PC-3 (cell line): Measurements from ENCODE around the gene AGRP. TPM values are rescaled to one million over a fixed set of nuclear protein-coding genes. Genes with fewer than 3 reads are reported as not detected.

ENCODE experiments used
- ATAC-seq: fragments of 200-7000 bp; cut with Tn5 transposase; 2 replicates; pipeline ENCODE4 v1.9.1; 2020; ENCODE audit warnings: mild to moderate bottlenecking, moderate library complexity
- BruUV-seq: library from RNA; stranded (reverse); fragments of 400-500 nt; replicated peaks from 2 replicates; lab custom pipeline; 2021; lab: Mats Ljungman, UMichigan
- CTCF ChIA-PET: fragments of 300-600 bp; sonication (Branson Sonifier 250); formaldehyde crosslinking; loops from one replicate; lab custom pipeline; 2022; ENCODE audit warnings: antibody characterized with exemption; lab: Charles Lee
- POLR2A ChIA-PET: fragments of 300-600 bp; sonication (Branson Sonifier 250); formaldehyde crosslinking; loops from one replicate; lab custom pipeline; 2022; ENCODE audit warnings: antibody characterized with exemption; ENCODE audit not compliant: unreplicated experiment; lab: Charles Lee
- DNase-seq: peaks from one replicate; pipeline ENCODE4 v3.0.0-alpha.2; 2015
- H2AFZ ChIP-seq: fragments of 300-600 bp; sonication (generic); 2 replicates; pipeline ENCODE4 v1.6.0; 2016; ENCODE audit warnings: antibody characterized with exemption, low read length
- H3F3A ChIP-seq: fragments of 300-600 bp; sonication (generic); one replicate; pipeline ENCODE4 v1.6.0; 2017; ENCODE audit warnings: antibody characterized with exemption, low read length, control low read depth, mild to moderate bottlenecking; ENCODE audit not compliant: unreplicated experiment
- H3K27ac ChIP-seq: fragments of 300-600 bp; sonication (generic); 2 replicates; pipeline ENCODE4 v1.5.1; 2016; ENCODE audit warnings: mild to moderate bottlenecking, low read length
- H3K27me3 ChIP-seq: fragments of 300-600 bp; sonication (generic); 2 replicates; pipeline ENCODE4 v1.6.1; 2016; ENCODE audit warnings: low read length, mixed read lengths
- H3K36me3 ChIP-seq: fragments of 300-600 bp; sonication (generic); 2 replicates; pipeline ENCODE4 v1.6.1; 2016; ENCODE audit warnings: low read depth, mixed run types, low read length, mixed read lengths
- H3K4me1 ChIP-seq: fragments of 300-600 bp; sonication (generic); 2 replicates; pipeline ENCODE4 v1.5.1; 2016; ENCODE audit warnings: low read length; ENCODE audit not compliant: insufficient read depth
- H3K4me2 ChIP-seq: fragments of 300-600 bp; sonication (generic); 2 replicates; pipeline ENCODE4 v1.6.0; 2016; ENCODE audit warnings: low read length
- H3K4me3 ChIP-seq: fragments of 300-600 bp; sonication (generic); 2 replicates; pipeline ENCODE4 v1.5.1; 2016; ENCODE audit warnings: mild to moderate bottlenecking, low read length, mixed read lengths
- H3K79me2 ChIP-seq: fragments of 300-600 bp; sonication (generic); 2 replicates; pipeline ENCODE4 v1.6.1; 2017; ENCODE audit warnings: low read length, mixed read lengths
- H3K9ac ChIP-seq: fragments of 300-600 bp; sonication (generic); 2 replicates; pipeline ENCODE4 v1.6.0; 2016; ENCODE audit warnings: mild to moderate bottlenecking, low read length
- H3K9me2 ChIP-seq: fragments of 300-600 bp; sonication (generic); replicated peaks from 2 replicates; pipeline ENCODE4 v1.6.1; 2016; ENCODE audit warnings: mixed run types, low read length, mixed read lengths
- H3K9me3 ChIP-seq: fragments of 300-600 bp; sonication (generic); 2 replicates; pipeline ENCODE4 v1.6.1; 2016; ENCODE audit warnings: low read length, mixed read lengths
- H4K20me1 ChIP-seq: fragments of 300-600 bp; sonication (generic); 2 replicates; pipeline ENCODE4 v1.6.1; 2016; ENCODE audit warnings: low read length, mixed read lengths
- EZH2 ChIP-seq: fragments of 300-600 bp; sonication (generic); IDR thresholded peaks from one replicate; pipeline ENCODE4 v1.6.1; 2017; ENCODE audit warnings: antibody characterized with exemption, mild to moderate bottlenecking, low read length; ENCODE audit not compliant: unreplicated experiment
- EZH2phosphoT487 ChIP-seq: fragments of 300-600 bp; sonication (generic); IDR thresholded peaks from 2 replicates; pipeline ENCODE4 v1.6.1; 2018; ENCODE audit warnings: mild to moderate bottlenecking, antibody characterized with exemption, low read length, borderline replicate concordance
- intact Hi-C: fragments of 100-400 bp; cut with micrococcal nuclease; formaldehyde crosslinking; loops from 2 replicates; pipeline ENCODE4 v1.9.0; 2023
- total RNA-seq: library from RNA; depleted of rRNA; stranded (reverse); fragments of >200 nt; gene quantifications from 2 replicates; pipeline ENCODE4 v1.2.3, GENCODE V29; 2014
- TF ChIP-seq, protein P1 (sequence below): fragments of 300-600 bp; sonication (generic); conservative IDR thresholded peaks from 2 replicates; pipeline ENCODE4 v1.5.1; 2017; ENCODE audit warnings: antibody characterized with exemption, low read depth, mild to moderate bottlenecking, low read length

Gene AGRP
- total RNA-seq, 1 experiment from 2014 or later, result not detected

DNA sequence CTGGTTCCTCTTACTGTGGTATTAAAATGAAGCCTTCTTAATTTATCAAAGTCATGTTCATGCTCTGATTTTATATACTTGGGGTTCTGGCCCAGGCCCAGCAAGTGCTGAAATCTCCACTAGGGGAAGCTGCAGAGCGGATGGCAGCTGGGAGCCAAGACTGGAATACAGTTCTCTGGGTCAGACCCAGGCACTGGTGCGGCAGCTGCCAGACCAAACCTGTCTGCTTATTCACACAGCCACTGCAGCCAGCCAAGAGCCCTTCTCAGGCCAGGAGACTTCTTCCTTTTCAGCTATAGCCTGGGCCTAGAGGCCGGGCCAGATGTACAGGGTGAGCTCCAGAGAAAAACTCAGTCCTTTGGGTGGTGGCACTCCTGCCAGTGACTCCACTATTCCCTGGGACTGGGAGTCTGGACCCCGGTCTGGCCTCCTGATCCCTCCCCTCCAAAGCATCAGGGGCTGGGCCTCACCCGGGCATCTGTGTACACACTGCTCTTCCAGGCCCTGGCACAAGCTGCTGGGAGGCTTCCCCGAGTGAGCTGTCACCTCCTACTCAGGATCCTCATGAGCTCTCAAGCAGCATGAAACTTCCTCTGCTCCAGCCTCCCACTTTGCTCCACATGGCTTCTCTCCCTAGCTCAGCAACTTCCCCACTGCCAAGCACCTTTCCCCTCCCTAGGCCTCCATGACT, 26.8 kb downstream of the AGRP start:
- no peak overlapping the region for H3K27ac ChIP-seq
- DNase-seq (no peak), ATAC-seq (no peak)
- no peaks in the 10 kb centered on the region for H3K79me2 ChIP-seq
- H3K36me3 ChIP-seq, result no peaks in the 10 kb centered on the region
- no peak overlapping the region for H3K9ac ChIP-seq
- no TSS peak for BruUV-seq
- H3K4me1 ChIP-seq, result no peaks in the 10 kb centered on the region
- H2AFZ ChIP-seq, result no peak overlapping the region
- H3K9me2 ChIP-seq, result no peaks in the 10 kb centered on the region
- no peaks in the 10 kb centered on the region for H3K9me3 ChIP-seq
- no peak overlapping the region for H3K4me2 ChIP-seq
- ChIA-PET CTCF (interaction anchor here (0.6 kb wide), 1 partner anchor 21 kb away, joined by 4 read pairs; no protein-coding TSS in a partner anchor), POLR2A (no interaction called here)
- intact Hi-C loops, result no loop called here
- H3F3A ChIP-seq, result no peaks in the 10 kb centered on the region
- TF ChIP-seq EZH2phosphoT487, result no peak
- TF ChIP-seq, protein P1, sequence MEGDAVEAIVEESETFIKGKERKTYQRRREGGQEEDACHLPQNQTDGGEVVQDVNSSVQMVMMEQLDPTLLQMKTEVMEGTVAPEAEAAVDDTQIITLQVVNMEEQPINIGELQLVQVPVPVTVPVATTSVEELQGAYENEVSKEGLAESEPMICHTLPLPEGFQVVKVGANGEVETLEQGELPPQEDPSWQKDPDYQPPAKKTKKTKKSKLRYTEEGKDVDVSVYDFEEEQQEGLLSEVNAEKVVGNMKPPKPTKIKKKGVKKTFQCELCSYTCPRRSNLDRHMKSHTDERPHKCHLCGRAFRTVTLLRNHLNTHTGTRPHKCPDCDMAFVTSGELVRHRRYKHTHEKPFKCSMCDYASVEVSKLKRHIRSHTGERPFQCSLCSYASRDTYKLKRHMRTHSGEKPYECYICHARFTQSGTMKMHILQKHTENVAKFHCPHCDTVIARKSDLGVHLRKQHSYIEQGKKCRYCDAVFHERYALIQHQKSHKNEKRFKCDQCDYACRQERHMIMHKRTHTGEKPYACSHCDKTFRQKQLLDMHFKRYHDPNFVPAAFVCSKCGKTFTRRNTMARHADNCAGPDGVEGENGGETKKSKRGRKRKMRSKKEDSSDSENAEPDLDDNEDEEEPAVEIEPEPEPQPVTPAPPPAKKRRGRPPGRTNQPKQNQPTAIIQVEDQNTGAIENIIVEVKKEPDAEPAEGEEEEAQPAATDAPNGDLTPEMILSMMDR, result peak; percentile 46
- H3K27me3 ChIP-seq, result no peaks in the 10 kb centered on the region
- no peak overlapping the region for H3K4me3 ChIP-seq
- H4K20me1 ChIP-seq, result no peaks in the 10 kb centered on the region

DNA sequence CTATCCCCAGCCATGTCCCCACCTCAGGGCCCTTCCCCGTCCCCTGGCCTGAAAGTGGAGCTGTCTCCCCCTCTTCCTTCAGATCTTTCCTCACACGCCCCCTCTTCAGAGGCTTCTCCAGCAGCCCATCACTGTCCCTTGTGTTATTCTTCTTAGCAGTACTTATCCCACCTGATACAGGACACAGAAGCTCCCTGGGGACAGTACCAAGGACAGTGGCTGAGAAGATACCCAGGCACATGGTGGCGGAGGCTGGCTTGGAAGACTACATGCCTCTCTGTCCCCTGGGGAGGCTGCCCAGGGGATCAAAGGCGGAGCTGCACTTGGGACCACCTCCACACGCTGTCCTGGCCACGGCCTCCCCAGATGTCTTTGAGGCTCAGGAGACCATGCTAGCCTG, 28.5 kb downstream of the AGRP start:
- Histone ChIP-seq H3K27ac (no peak overlapping the region), H3K4me2 (no peak overlapping the region), H2AFZ (no peak overlapping the region), H3K79me2 (no peaks in the 10 kb centered on the region), H3K4me1 (no peaks in the 10 kb centered on the region), H3K27me3 (no peaks in the 10 kb centered on the region), H3K9me2 (no peaks in the 10 kb centered on the region), H4K20me1 (no peaks in the 10 kb centered on the region), H3K4me3 (no peak overlapping the region), H3F3A (no peaks in the 10 kb centered on the region), H3K9ac (no peak overlapping the region), H3K36me3 (no peaks in the 10 kb centered on the region), H3K9me3 (no peaks in the 10 kb centered on the region)
- no peak for ATAC-seq
- DNase-seq, result no peak
- BruUV-seq, result no TSS peak
- intact Hi-C loops, result no loop called here
- POLR2A ChIA-PET, result no interaction called here
- CTCF ChIA-PET, result interaction anchor here (0.7 kb wide), 1 partner anchor 24 kb away, joined by 4 read pairs; the partner anchor contains the start of gene HSD11B2
- TF ChIP-seq EZH2 (no peak), EZH2phosphoT487 (no peak)
- TF ChIP-seq, protein P1, result no peak

DNA sequence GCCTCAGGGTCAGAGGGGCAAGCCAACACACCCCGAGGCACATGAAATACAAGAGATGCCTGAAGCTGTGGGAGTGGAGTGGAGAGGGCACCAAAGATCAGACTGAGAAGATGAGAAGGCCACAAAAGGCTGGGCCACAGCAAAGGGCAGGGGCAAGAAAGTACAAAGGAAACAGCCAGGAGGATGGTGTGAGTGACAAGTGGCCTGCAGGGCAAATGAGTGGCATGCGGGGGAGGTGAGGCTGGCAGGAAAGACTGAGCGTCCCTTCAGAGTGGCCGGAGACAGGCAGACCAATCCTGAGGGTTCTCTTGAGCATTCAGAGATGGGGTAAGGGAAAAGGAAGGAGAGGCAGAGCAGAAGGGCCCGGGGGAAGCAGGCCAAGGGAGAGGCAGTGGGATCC, 29.2 kb downstream of the AGRP start:
- Histone ChIP-seq H3K36me3 (no peaks in the 10 kb centered on the region), H2AFZ (no peak overlapping the region), H3K9ac (no peak overlapping the region), H3K9me3 (no peaks in the 10 kb centered on the region), H3K27ac (no peak overlapping the region), H3K4me1 (no peaks in the 10 kb centered on the region), H3K79me2 (no peaks in the 10 kb centered on the region), H4K20me1 (no peaks in the 10 kb centered on the region), H3K4me2 (no peak overlapping the region), H3K4me3 (no peak overlapping the region), H3F3A (no peaks in the 10 kb centered on the region), H3K27me3 (no peaks in the 10 kb centered on the region), H3K9me2 (no peaks in the 10 kb centered on the region)
- CTCF ChIA-PET, result no interaction called here
- ATAC-seq, result no peak
- no TSS peak for BruUV-seq
- POLR2A ChIA-PET, result no interaction called here
- TF ChIP-seq EZH2 (no peak), EZH2phosphoT487 (no peak)
- TF ChIP-seq, protein P1, result no peak
- DNase-seq, result no peak
- intact Hi-C loops, result no loop called here
